SK-N-SH (cell line): ENCODE measurements around the gene PLXND1. TPM values are rescaled to one million over a fixed set of nuclear protein-coding genes. Genes with fewer than 3 reads are reported as not detected.
A peak's percentile ranks its signal among the peaks of the same experiment; 100 is the strongest.

Experiments used
- CTCF ChIA-PET: fragments of 300-600, 350-600 bp; formaldehyde crosslinking; extraction: SDS; loops from one replicate; lab custom pipeline; 2021; lab: Yijun Ruan, JAX
- POLR2A ChIA-PET: fragments of 350-600 bp; sonication (Branson Sonifier 250); formaldehyde crosslinking; extraction: SDS; loops from one replicate; lab custom pipeline; 2020; ENCODE audit warnings: antibody characterized with exemption, inconsistent platforms; lab: Yijun Ruan, JAX
- DNase-seq: peaks from one replicate; pipeline ENCODE4 v3.0.0; 2012
- H2AFZ ChIP-seq: fragments of 200-600 bp; sonication (generic); 2 replicates; pipeline ENCODE4 v1.8.1; 2016; ENCODE audit warnings: antibody characterized with exemption, mild to moderate bottlenecking, low read depth
- H3F3A ChIP-seq: fragments of 200-600 bp; sonication (generic); replicated peaks from 2 replicates; pipeline ENCODE3; 2016; ENCODE audit warnings: antibody characterized with exemption, mild to moderate bottlenecking; ENCODE audit not compliant: insufficient read depth
- H3K27ac ChIP-seq, 2 experiments: fragments of 200-500 bp in 1 of 2; fragments of 200-600 bp in 1 of 2; sonication (Bioruptor generic) in 1 of 2; sonication (generic), shearing (Covaris generic) in 1 of 2; 2 replicates each; pipeline versions ENCODE4 v1.5.1 to v1.6.1; 2014 to 2016; ENCODE audit warnings: low read depth in 2 of 2, inconsistent platforms in 1 of 2, low read length in 1 of 2, mild to moderate bottlenecking in 1 of 2, mixed read lengths in 1 of 2
- H3K27me3 ChIP-seq: fragments of 200-600 bp; sonication (generic), shearing (Covaris generic); 2 replicates; pipeline ENCODE4 v1.6.1; 2016; ENCODE audit warnings: mixed run types; ENCODE audit not compliant: insufficient read depth
- H3K36me3 ChIP-seq, 2 experiments: fragments of 200-500 bp in 1 of 2; fragments of 200-600 bp in 1 of 2; sonication (Bioruptor generic) in 1 of 2; sonication (generic) in 1 of 2; replicated peaks in 1 of 2; 2 replicates each; pipeline versions ENCODE3 to v1.5.1; 2014 to 2016; ENCODE audit warnings: low read length in 1 of 2, mild to moderate bottlenecking in 1 of 2; ENCODE audit not compliant: insufficient read depth in 2 of 2, control insufficient read depth in 1 of 2
- H3K4me1 ChIP-seq, 2 experiments: fragments of 200-500 bp in 1 of 2; fragments of 200-600 bp in 1 of 2; sonication (Bioruptor generic) in 1 of 2; sonication (generic), shearing (Covaris generic) in 1 of 2; 2 replicates each; pipeline versions ENCODE4 v1.5.1 to v1.6.1; 2014 to 2016; ENCODE audit warnings: low read depth in 1 of 2, low read length in 1 of 2, mixed run types in 1 of 2; ENCODE audit not compliant: insufficient read depth in 2 of 2, control insufficient read depth in 1 of 2
- H3K4me2 ChIP-seq: fragments of 200-600 bp; sonication (generic), shearing (Covaris generic); 2 replicates; pipeline ENCODE4 v1.6.1; 2017; ENCODE audit warnings: mixed run types
- H3K4me3 ChIP-seq, 2 experiments: fragments of 200-500 bp in 1 of 2; fragments of 200-600 bp in 1 of 2; sonication (Bioruptor generic) in 1 of 2; sonication (generic), shearing (Covaris generic) in 1 of 2; 2 replicates each; pipeline versions ENCODE4 v1.5.1 to v1.8.1; 2014 to 2016; ENCODE audit warnings: low read depth in 2 of 2, inconsistent platforms in 1 of 2, low read length in 1 of 2, mild to moderate bottlenecking in 1 of 2, mixed read lengths in 1 of 2, moderate library complexity in 1 of 2
- H3K79me2 ChIP-seq: fragments of 200-600 bp; sonication (generic); 2 replicates; pipeline ENCODE4 v1.8.1; 2017; ENCODE audit warnings: mild to moderate bottlenecking; ENCODE audit not compliant: insufficient read depth
- H3K9ac ChIP-seq: fragments of 200-600 bp; sonication (generic); 2 replicates; pipeline ENCODE4 v1.6.1; 2017; ENCODE audit warnings: mixed run types
- H3K9me2 ChIP-seq: fragments of 200-600 bp; sonication (generic); 2 replicates; pipeline ENCODE4 v1.6.1; 2017; ENCODE audit warnings: mixed run types
- H3K9me3 ChIP-seq: fragments of 200-600 bp; sonication (generic); 2 replicates; pipeline ENCODE4 v1.6.1; 2017; ENCODE audit warnings: mixed run types, mild to moderate bottlenecking, moderate library complexity
- H4K20me1 ChIP-seq: fragments of 200-600 bp; sonication (generic); 2 replicates; pipeline ENCODE4 v1.6.1; 2017; ENCODE audit warnings: mild to moderate bottlenecking, mixed run types; ENCODE audit not compliant: insufficient read depth
- CHD2 ChIP-seq: fragments of 150-350 bp; IDR thresholded peaks from 2 replicates; pipeline ENCODE4 v1.6.1; 2018; ENCODE audit warnings: low read length; ENCODE audit not compliant: partially characterized antibody
- ELF1 ChIP-seq: IDR thresholded peaks from 2 replicates; pipeline ENCODE4 v1.4.0; 2012
- EP300 ChIP-seq, 2 experiments: IDR thresholded peaks; 2 replicates each; pipeline versions ENCODE4 v1.4.0 to v1.6.1; 2012; ENCODE audit warnings: borderline replicate concordance in 1 of 2, low read depth in 1 of 2, low read length in 1 of 2
- EZH2phosphoT487 ChIP-seq: fragments of 200-600 bp; sonication (generic); IDR thresholded peaks from 2 replicates; pipeline ENCODE4 v1.6.1; 2017; ENCODE audit warnings: low read depth, mixed run types, mild to moderate bottlenecking, antibody characterized with exemption, moderate library complexity, borderline replicate concordance
- FOSL2 ChIP-seq: IDR thresholded peaks from 2 replicates; pipeline ENCODE4 v1.4.0; 2012; ENCODE audit warnings: low read depth, mild to moderate bottlenecking, moderate library complexity, borderline replicate concordance
- FOXJ3 ChIP-seq: sonication (generic); formaldehyde crosslinking; IDR thresholded peaks from 2 replicates; pipeline ENCODE4 v1.5.1; 2020; ENCODE audit warnings: mild to moderate bottlenecking, missing genetic modification reagents
- FOXM1 ChIP-seq: IDR thresholded peaks from 2 replicates; pipeline ENCODE4 v1.4.0; 2012; ENCODE audit warnings: low read depth, mild to moderate bottlenecking
- GABPA ChIP-seq: IDR thresholded peaks from 2 replicates; pipeline ENCODE4 v1.4.0; 2012; ENCODE audit warnings: low read depth, mild to moderate bottlenecking
- GATA2 ChIP-seq: sonication (generic); formaldehyde crosslinking; IDR thresholded peaks from 2 replicates; pipeline ENCODE4 v1.5.0; 2020; ENCODE audit warnings: mild to moderate bottlenecking, missing genetic modification reagents
- JUND ChIP-seq: IDR thresholded peaks from 2 replicates; pipeline ENCODE4 v1.4.0; 2012
- MEF2A ChIP-seq: IDR thresholded peaks from 2 replicates; pipeline ENCODE4 v1.4.0; 2012; ENCODE audit warnings: low read depth, borderline replicate concordance
- MXI1 ChIP-seq: IDR thresholded peaks from 2 replicates; pipeline ENCODE4 v1.6.1; 2012; ENCODE audit warnings: mild to moderate bottlenecking, low read depth, low read length, improper control_type of control experiment
- RAD21 ChIP-seq: IDR thresholded peaks from 2 replicates; pipeline ENCODE4 v1.6.1; 2012; ENCODE audit warnings: mild to moderate bottlenecking, low read length
- RCOR1 ChIP-seq: fragments of 150-350 bp; IDR thresholded peaks from 2 replicates; pipeline ENCODE4 v1.6.1; 2017; ENCODE audit warnings: antibody characterized with exemption, low read length
- RFX5 ChIP-seq: IDR thresholded peaks from 2 replicates; pipeline ENCODE4 v1.6.1; 2012; ENCODE audit warnings: mild to moderate bottlenecking, improper control_type of control experiment, low read length
- SIN3A ChIP-seq: IDR thresholded peaks from 2 replicates; pipeline ENCODE4 v1.6.1; 2012; ENCODE audit warnings: low read depth, mild to moderate bottlenecking, low read length, moderate library complexity, borderline replicate concordance
- SMC3 ChIP-seq: IDR thresholded peaks from 2 replicates; pipeline ENCODE4 v1.6.1; 2012; ENCODE audit warnings: low read depth, low read length, improper control_type of control experiment
- TAF1 ChIP-seq: IDR thresholded peaks from 2 replicates; pipeline ENCODE4 v1.6.1; 2012; ENCODE audit warnings: low read depth, mild to moderate bottlenecking, low read length, moderate library complexity, borderline replicate concordance
- TCF12 ChIP-seq: IDR thresholded peaks from 2 replicates; pipeline ENCODE4 v1.4.0; 2012
- TEAD4 ChIP-seq: IDR thresholded peaks from 2 replicates; pipeline ENCODE4 v1.4.0; 2012; ENCODE audit warnings: mild to moderate bottlenecking, borderline replicate concordance; ENCODE audit not compliant: insufficient read depth
- YY1 ChIP-seq: IDR thresholded peaks from 2 replicates; pipeline ENCODE4 v1.4.0; 2012; ENCODE audit warnings: low read depth, mild to moderate bottlenecking
- WGBS: methylation state at CpG from one replicate; pipeline ENCODE4 v1.1.6; 2017; ENCODE audit warnings: low lambda C conversion rate; 5-methylcytosine and 5-hydroxymethylcytosine counted together
- polyA plus RNA-seq, 3 experiments: library from polyadenylated mRNA; depleted of rRNA; stranded (reverse); fragments of >200 nt; gene quantifications; 2 replicates each; pipeline ENCODE4 v1.2.3, GENCODE V29; 2012
- TF ChIP-seq, protein P1 (sequence below): IDR thresholded peaks from 2 replicates; pipeline ENCODE4 v1.4.0; 2012; ENCODE audit warnings: low read depth
- TF ChIP-seq, protein P2 (sequence below): fragments of 150-350 bp; IDR thresholded peaks from 2 replicates; pipeline ENCODE4 v1.6.1; 2017; ENCODE audit warnings: antibody characterized with exemption, low read length, low read depth, borderline replicate concordance
- TF ChIP-seq, protein P3 (sequence below): fragments of 150-350 bp; IDR thresholded peaks from 2 replicates; pipeline ENCODE4 v1.6.1; 2016; ENCODE audit warnings: mild to moderate bottlenecking, low read depth, low read length

The PLXND1 gene
- polyA plus RNA-seq, 1 of the 3 experiments (the other 2 are of a cell fraction) = 53.5 TPM

DNA sequence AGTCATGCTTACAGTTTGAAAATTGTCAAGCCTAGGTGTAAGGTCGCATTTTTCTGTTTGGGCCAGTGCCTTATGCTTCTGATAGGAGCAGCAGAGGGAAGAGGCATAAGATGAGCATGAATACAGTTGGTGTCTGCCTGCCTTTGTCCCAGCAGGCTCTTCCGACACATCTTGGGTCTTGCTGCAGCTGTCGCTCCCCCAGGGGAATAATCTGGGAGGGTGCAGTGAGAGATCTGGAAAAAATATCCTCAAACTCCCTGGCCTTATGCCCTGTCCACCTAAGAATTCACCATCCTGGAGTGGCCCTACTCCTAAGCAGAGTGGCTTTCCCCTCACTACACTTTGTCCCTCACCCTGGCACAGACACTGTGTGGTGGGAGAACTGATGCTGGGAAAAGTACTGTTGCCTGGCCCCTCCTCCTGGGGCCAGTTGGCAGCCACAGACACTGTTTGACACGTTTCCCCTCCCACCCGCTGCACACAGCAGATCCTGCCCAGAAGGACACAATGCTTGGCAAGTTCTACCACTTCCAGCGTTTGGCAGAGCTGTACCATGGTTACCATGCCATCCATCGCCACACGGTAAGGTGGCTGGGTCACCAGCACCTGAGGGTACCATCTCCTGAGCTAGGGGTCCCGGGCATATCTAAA is 99.2 kb downstream of the PLXND1 start:
- ChIA-PET POLR2A (no interaction called here), CTCF (no interaction called here)
- Histone ChIP-seq H3K9ac (no peak overlapping the region), H3K4me3 (no peak overlapping the region), H2AFZ (no peak overlapping the region), H3K79me2 (no peaks in the 10 kb centered on the region), H3K4me2 (no peak overlapping the region), H3K36me3 (peaks cover 3 to 16% of the 10 kb centered on the region in 2 experiments), H3K27ac (no peak overlapping the region), H3K9me2 (no peaks in the 10 kb centered on the region), H3K27me3 (no peaks in the 10 kb centered on the region), H3K9me3 (no peaks in the 10 kb centered on the region), H3K4me1 (peaks cover 0 to 28% of the 10 kb centered on the region in 2 experiments; a peak in 2 of 4 replicates), H3F3A (no peaks in the 10 kb centered on the region), H4K20me1 (no peaks in the 10 kb centered on the region)
- WGBS = 94% methylated on average over 9 of the region's 9 CpGs
- TF ChIP-seq FOXJ3 = no peak
- TF ChIP-seq SIN3A = no peak
- TF ChIP-seq, protein P1, sequence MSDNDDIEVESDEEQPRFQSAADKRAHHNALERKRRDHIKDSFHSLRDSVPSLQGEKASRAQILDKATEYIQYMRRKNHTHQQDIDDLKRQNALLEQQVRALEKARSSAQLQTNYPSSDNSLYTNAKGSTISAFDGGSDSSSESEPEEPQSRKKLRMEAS = no peak
- no peak for TF ChIP-seq FOSL2
- TF ChIP-seq GABPA = no peak
- TF ChIP-seq RCOR1 = no peak
- no peak for TF ChIP-seq TCF12
- TF ChIP-seq ELF1 = no peak
- no peak for TF ChIP-seq FOXM1
- no peak for TF ChIP-seq JUND
- no peak for TF ChIP-seq RAD21
- TF ChIP-seq, protein P2, sequence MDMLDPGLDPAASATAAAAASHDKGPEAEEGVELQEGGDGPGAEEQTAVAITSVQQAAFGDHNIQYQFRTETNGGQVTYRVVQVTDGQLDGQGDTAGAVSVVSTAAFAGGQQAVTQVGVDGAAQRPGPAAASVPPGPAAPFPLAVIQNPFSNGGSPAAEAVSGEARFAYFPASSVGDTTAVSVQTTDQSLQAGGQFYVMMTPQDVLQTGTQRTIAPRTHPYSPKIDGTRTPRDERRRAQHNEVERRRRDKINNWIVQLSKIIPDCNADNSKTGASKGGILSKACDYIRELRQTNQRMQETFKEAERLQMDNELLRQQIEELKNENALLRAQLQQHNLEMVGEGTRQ = no peak
- no peak for TF ChIP-seq YY1
- TF ChIP-seq EZH2phosphoT487 = no peak
- peak; percentile 26 for DNase-seq

DNA sequence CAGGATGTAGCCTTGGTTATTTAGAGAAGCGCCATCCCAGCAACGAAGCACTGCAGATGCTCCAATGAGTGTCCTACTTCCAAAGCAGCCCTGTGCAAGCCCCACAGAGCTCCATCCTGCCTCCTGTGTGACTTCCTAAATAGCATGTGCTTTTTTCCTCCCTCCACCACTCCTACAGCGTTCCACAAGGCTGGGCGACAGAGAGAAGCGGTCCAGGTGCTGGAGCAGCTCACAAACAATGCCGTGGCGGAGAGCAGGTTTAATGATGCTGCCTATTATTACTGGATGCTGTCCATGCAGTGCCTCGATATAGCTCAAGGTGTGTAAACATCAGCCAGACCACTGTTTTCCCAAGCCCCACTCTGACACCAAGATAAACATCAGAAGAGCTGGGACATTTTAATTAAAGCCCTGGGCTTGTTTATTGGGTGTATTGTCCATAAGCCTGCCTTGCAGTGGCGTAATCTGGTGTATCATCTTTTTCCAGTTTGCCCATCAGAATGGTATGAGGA is 100.2 kb downstream of the PLXND1 start:
- no peaks in the 10 kb centered on the region for H4K20me1 ChIP-seq
- no peak overlapping the region for H3K4me3 ChIP-seq
- peak overlapping the region in 1 of 2 experiments; percentile 12; a peak in 2 of 4 replicates for H3K27ac ChIP-seq
- peaks cover 3 to 17% of the 10 kb centered on the region in 2 experiments for H3K36me3 ChIP-seq
- ChIA-PET CTCF (interaction anchor here (1.0 to 1.3 kb wide), 4 partner anchors 16 to 319 kb away, joined by 3 to 9 read pairs (median 3); no protein-coding TSS in a partner anchor), POLR2A (interaction anchor here (1.1 kb wide), 1 partner anchor 11 kb away, joined by 3 read pairs; no protein-coding TSS in a partner anchor)
- H3K27me3 ChIP-seq = no peaks in the 10 kb centered on the region
- DNase-seq = peak; percentile 68
- H3K79me2 ChIP-seq = no peaks in the 10 kb centered on the region
- H3K9me3 ChIP-seq = no peaks in the 10 kb centered on the region
- H3K9ac ChIP-seq = no peak overlapping the region
- no peaks in the 10 kb centered on the region for H3F3A ChIP-seq
- WGBS = 81% methylated on average over 9 of the region's 9 CpGs
- peaks cover 0 to 28% of the 10 kb centered on the region in 2 experiments; a peak in 2 of 4 replicates for H3K4me1 ChIP-seq
- no peak overlapping the region for H3K4me2 ChIP-seq
- no peak overlapping the region for H2AFZ ChIP-seq
- H3K9me2 ChIP-seq = no peaks in the 10 kb centered on the region
- no peak for TF ChIP-seq SMC3
- peak; percentile 64 for TF ChIP-seq RCOR1
- TF ChIP-seq RFX5 = no peak
- peak; percentile 88 for TF ChIP-seq GATA2 (CRISPR knock-in tag)
- no peak for TF ChIP-seq TEAD4
- TF ChIP-seq FOSL2 = no peak
- 0 out of 4 replicates have a peak, but pooled peaks of 1 of the 2 experiments have one; percentile 16 for TF ChIP-seq EP300 (IDR thresholded peaks at IDR 0.05; ENCODE audit: borderline replicate concordance in 1 of 2, low read depth in 1 of 2, low read length in 1 of 2)
- no peak for TF ChIP-seq SIN3A
- TF ChIP-seq CHD2 = peak; percentile 28
- peak; percentile 35; the same call in 1 of the 2 replicates for TF ChIP-seq FOXJ3
- TF ChIP-seq, protein P1 = no peak
- TF ChIP-seq MXI1 = peak; percentile 24; the same call in 1 of the 2 replicates
- TF ChIP-seq MEF2A = no peak
- no peak for TF ChIP-seq YY1
- TF ChIP-seq, protein P3, sequence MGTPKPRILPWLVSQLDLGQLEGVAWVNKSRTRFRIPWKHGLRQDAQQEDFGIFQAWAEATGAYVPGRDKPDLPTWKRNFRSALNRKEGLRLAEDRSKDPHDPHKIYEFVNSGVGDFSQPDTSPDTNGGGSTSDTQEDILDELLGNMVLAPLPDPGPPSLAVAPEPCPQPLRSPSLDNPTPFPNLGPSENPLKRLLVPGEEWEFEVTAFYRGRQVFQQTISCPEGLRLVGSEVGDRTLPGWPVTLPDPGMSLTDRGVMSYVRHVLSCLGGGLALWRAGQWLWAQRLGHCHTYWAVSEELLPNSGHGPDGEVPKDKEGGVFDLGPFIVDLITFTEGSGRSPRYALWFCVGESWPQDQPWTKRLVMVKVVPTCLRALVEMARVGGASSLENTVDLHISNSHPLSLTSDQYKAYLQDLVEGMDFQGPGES = no peak
- TF ChIP-seq GABPA = no peak
- TF ChIP-seq TAF1 = no peak
- TF ChIP-seq ELF1 = no peak
- TF ChIP-seq EZH2phosphoT487 = no peak
